Liver (tissue), 9 donors: ENCODE results near the gene MGAT5. TPM values are rescaled to one million over a fixed set of nuclear protein-coding genes. Genes with fewer than 3 reads are reported as not detected.

Source experiments
- DNase-seq: peaks from one replicate; pipeline ENCODE4 v3.0.0-alpha.2; 2017; ENCODE audit warnings: low spot score
- H3K27ac ChIP-seq, 2 donors: one replicate each; pipeline ENCODE4 v1.7.0; 2013; ENCODE audit warnings: inconsistent platforms in 2 of 2, low read length in 2 of 2, control low read depth in 1 of 2, low read depth in 1 of 2, mild to moderate bottlenecking in 1 of 2
- H3K27me3 ChIP-seq, 4 donors: one replicate each; pipeline versions ENCODE4 v1.6.1 to v1.7.0; 2013; ENCODE audit warnings: low read length in 3 of 4, inconsistent platforms in 1 of 4, mild to moderate bottlenecking in 1 of 4, moderate library complexity in 1 of 4; ENCODE audit not compliant: control insufficient read depth in 4 of 4, insufficient read depth in 4 of 4
- H3K36me3 ChIP-seq, 4 donors: one replicate each; pipeline versions ENCODE4 v1.6.1 to v1.7.0; 2013; ENCODE audit warnings: low read length in 3 of 4, mild to moderate bottlenecking in 3 of 4, low read depth in 1 of 4, moderate library complexity in 1 of 4; ENCODE audit not compliant: control insufficient read depth in 4 of 4, insufficient read depth in 3 of 4
- H3K4me1 ChIP-seq, 4 donors: one replicate each; pipeline versions ENCODE4 v1.6.1 to v1.7.0; 2013; ENCODE audit warnings: low read length in 3 of 4, mild to moderate bottlenecking in 3 of 4, moderate library complexity in 1 of 4; ENCODE audit not compliant: control insufficient read depth in 4 of 4, insufficient read depth in 4 of 4
- H3K4me3 ChIP-seq, 3 donors: one replicate each; pipeline versions ENCODE4 v1.6.1 to v1.7.0; 2013; ENCODE audit warnings: low read length in 3 of 3, control low read depth in 1 of 3, low read depth in 1 of 3, mild to moderate bottlenecking in 1 of 3
- H3K9ac ChIP-seq, 2 donors: one replicate each; pipeline ENCODE4 v1.7.0; 2013; ENCODE audit warnings: low read length in 2 of 2, mild to moderate bottlenecking in 2 of 2, moderate library complexity in 2 of 2, control low read depth in 1 of 2, low read depth in 1 of 2
- H3K9me3 ChIP-seq, 4 donors: one replicate each; pipeline versions ENCODE4 v1.6.1 to v1.7.0; 2013; ENCODE audit warnings: low read length in 3 of 4; ENCODE audit not compliant: control insufficient read depth in 4 of 4
- ATF3 ChIP-seq: IDR thresholded peaks from 2 replicates; pipeline ENCODE4 v1.6.1; 2016; ENCODE audit warnings: antibody characterized with exemption
- CTCF ChIP-seq: fragments of 150-350 bp; IDR thresholded peaks from 2 replicates; pipeline ENCODE4 v1.5.1; 2017; ENCODE audit warnings: improper control_type of control experiment, low read depth, low read length; ENCODE audit not compliant: missing input control
- EGR1 ChIP-seq, 2 donors: IDR thresholded peaks; 2 replicates each; pipeline ENCODE4 v1.6.1; 2016 to 2018; ENCODE audit warnings: antibody characterized with exemption in 2 of 2, low read depth in 2 of 2
- HNF4A ChIP-seq, 2 donors: conservative IDR thresholded peaks; 2 replicates each; pipeline ENCODE4 v1.6.1; 2016; ENCODE audit warnings: antibody characterized with exemption in 2 of 2, mild to moderate bottlenecking in 2 of 2
- HNF4G ChIP-seq: IDR thresholded peaks from 2 replicates; pipeline ENCODE4 v1.6.1; 2016; ENCODE audit warnings: antibody characterized with exemption
- MAX ChIP-seq: IDR thresholded peaks from 2 replicates; pipeline ENCODE4 v1.6.1; 2016; ENCODE audit warnings: antibody characterized with exemption
- NR2F2 ChIP-seq: IDR thresholded peaks from 2 replicates; pipeline ENCODE4 v1.6.1; 2016; ENCODE audit warnings: antibody characterized with exemption
- RXRA ChIP-seq, 2 donors: IDR thresholded peaks; 2 replicates each; pipeline ENCODE4 v1.6.1; 2017 to 2018; ENCODE audit warnings: antibody characterized with exemption in 2 of 2, mild to moderate bottlenecking in 1 of 2
- SP1 ChIP-seq: IDR thresholded peaks from 2 replicates; pipeline ENCODE4 v1.6.1; 2018; ENCODE audit warnings: antibody characterized with exemption, mild to moderate bottlenecking
- TAF1 ChIP-seq: conservative IDR thresholded peaks from 2 replicates; pipeline ENCODE4 v1.6.1; 2016; ENCODE audit warnings: antibody characterized with exemption, mild to moderate bottlenecking
- YY1 ChIP-seq: IDR thresholded peaks from 2 replicates; pipeline ENCODE4 v1.6.1; 2016; ENCODE audit warnings: antibody characterized with exemption, mild to moderate bottlenecking
- ZBTB33 ChIP-seq: IDR thresholded peaks from 2 replicates; pipeline ENCODE4 v1.6.1; 2016; ENCODE audit warnings: antibody characterized with exemption
- WGBS: extraction: QIAGEN DNeasy Blood & Tissue Kit; methylation state at CpG from one replicate; pipeline ENCODE4 v1.1.7; 2013; 5-methylcytosine and 5-hydroxymethylcytosine counted together
- polyA plus RNA-seq, 2 donors: library from polyadenylated mRNA; stranded (reverse) in 1 of 2; unstranded in 1 of 2; fragments of 200-250 nt in 1 of 2; fragments of >200 nt in 1 of 2; fragmentation: Nextera tagmentation in 1 of 2; extraction: Ambion mirVana in 1 of 2; gene quantifications; one replicate each; pipeline versions ENCODE4 v1.2.1 to v1.2.3, GENCODE V29; 2013 to 2015
- total RNA-seq, 2 donors: library from RNA; depleted of rRNA; stranded (reverse); fragments of >200 nt; gene quantifications; one replicate each; pipeline ENCODE4 v1.2.3, GENCODE V29; 2014
- donor health status: healthy.
- donor health status: healthy.
- donor health status: healthy.
- donor health status: healthy.
- donor health status: healthy.

MGAT5 gene
- total and polyA plus RNA-seq, 4 donors: 1.8 to 12.7 (median 5.6) TPM

- WGBS: 90% methylated on average over 3 of the region's 3 CpGs
- no peak for DNase-seq
- no peak overlapping the region for H3K9ac ChIP-seq
These were observed 79.8 kb downstream of the MGAT5 start for GRCh38 chr2:134333646-134334189.

GRCh38 chr2:134334542-134335353 is 80.9 kb downstream of the MGAT5 start:
- TF ChIP-seq ZBTB33 (no peak), SP1 (no peak), ATF3 (no peak), HNF4A (conservative IDR thresholded peaks at IDR 0.05) (no peak), YY1 (no peak), RXRA (IDR thresholded peaks at IDR 0.05) (no peak), NR2F2 (no peak), MAX (no peak), CTCF (no peak), EGR1 (IDR thresholded peaks at IDR 0.05; ENCODE audit: low read depth in 2 of 2) (no peak)
- 64% methylated on average over 3 of the region's 3 CpGs for WGBS
- H3K27ac ChIP-seq: no peak overlapping the region
- no peaks in the 10 kb centered on the region for H3K9me3 ChIP-seq
- no peak for DNase-seq
- H3K9ac ChIP-seq: no peak overlapping the region
- no peaks in the 10 kb centered on the region for H3K27me3 ChIP-seq
- H3K4me3 ChIP-seq: no peak overlapping the region
- no peaks in the 10 kb centered on the region for H3K36me3 ChIP-seq
- H3K4me1 ChIP-seq: no peaks in the 10 kb centered on the region

More at GRCh38 chr2:134333646-134334189, 79.8 kb downstream of the MGAT5 start:
- H3K9me3 ChIP-seq: no peaks in the 10 kb centered on the region
- no peaks in the 10 kb centered on the region for H3K36me3 ChIP-seq
- TF ChIP-seq NR2F2 (no peak), HNF4G (no peak), HNF4A (conservative IDR thresholded peaks at IDR 0.05) (no peak), RXRA (IDR thresholded peaks at IDR 0.05) (no peak), TAF1 (no peak), ZBTB33 (no peak)
- no peak overlapping the region for H3K4me3 ChIP-seq
- no peak overlapping the region for H3K27ac ChIP-seq
- no peaks in the 10 kb centered on the region for H3K4me1 ChIP-seq
- no peaks in the 10 kb centered on the region for H3K27me3 ChIP-seq
